GM19438 (cell line): Measurements from ENCODE around the gene CHD9NB.

Experiments used
- ATAC-seq: cut with Tn5 transposase; IDR thresholded peaks from one replicate; pipeline ENCODE4 v1.9.1; 2021; ENCODE audit warnings: low read depth; ENCODE audit not compliant: unreplicated experiment

CHD9NB gene

DNA sequence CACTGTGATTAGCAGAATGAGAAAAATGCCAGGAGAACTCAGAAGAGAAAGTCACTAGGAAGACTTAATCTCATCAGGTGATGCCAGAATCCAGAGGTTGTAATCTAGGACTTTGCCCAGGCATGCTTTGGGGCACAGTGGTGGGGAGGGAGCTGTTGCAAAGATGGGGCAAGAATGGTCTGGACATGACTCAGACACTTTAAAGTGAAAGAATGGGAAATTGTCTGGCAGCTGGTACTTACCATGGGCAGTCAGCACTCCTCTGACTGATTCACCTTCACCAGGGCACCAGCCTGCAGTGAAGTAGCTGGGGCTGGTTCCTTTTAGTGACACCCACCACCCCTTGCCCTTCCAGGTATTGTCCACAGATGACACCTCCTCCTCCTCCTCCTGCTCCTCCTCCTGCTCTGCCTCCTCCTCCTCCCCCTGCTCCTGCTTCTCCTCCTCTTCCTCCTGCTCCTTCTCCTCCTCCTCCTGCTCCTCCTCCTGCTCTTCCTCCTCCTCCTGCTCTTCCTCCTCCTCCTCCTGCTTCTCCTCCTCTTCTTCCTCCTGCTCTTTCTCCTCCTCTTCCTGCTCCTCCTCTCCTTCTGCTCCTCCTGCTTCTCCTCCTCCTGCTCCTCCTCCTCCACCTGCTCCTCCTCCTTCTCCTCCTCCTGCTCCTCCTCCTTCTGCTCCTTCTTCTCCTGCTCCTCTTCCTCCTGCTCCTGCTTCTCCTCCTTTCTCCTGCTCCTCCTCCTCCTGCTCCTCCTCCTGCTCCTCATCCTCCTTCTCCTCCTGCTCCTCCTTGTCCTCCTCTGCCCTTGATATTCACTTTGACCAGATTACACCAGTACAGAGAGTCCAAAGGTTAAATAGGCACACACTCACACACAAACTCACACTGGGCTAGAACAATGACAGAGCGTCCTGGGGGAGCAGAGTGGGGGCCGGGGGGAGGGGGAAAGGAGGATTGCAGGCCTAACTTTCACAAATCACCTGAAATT is at the start of gene CHD9NB:
Gene CHD9NB (minus strand): TSS at position 379 of the 983 bp plus-strand sequence. CDS start 8,739 bp downstream, outside the sequence.
- no peak for ATAC-seq

DNA sequence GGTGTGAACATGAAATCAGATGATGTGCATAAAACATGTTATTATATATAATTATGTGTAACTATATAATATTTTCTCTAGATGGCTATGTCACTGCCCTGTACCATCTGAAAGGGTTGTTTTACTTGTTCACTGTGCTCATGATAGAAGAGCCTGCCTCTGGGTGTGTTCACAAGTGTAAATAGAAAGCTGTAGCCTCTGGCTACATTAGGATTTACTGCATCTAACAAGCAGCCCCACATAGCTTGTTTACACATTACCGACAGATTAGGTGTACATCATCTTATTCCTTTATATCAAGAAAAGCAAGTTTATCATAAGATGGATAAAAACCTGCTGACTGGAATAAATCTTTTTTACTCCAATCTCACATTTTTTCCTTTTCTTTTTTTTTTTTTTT is 48.2 kb upstream of the CHD9NB start:
- no peak for ATAC-seq

DNA sequence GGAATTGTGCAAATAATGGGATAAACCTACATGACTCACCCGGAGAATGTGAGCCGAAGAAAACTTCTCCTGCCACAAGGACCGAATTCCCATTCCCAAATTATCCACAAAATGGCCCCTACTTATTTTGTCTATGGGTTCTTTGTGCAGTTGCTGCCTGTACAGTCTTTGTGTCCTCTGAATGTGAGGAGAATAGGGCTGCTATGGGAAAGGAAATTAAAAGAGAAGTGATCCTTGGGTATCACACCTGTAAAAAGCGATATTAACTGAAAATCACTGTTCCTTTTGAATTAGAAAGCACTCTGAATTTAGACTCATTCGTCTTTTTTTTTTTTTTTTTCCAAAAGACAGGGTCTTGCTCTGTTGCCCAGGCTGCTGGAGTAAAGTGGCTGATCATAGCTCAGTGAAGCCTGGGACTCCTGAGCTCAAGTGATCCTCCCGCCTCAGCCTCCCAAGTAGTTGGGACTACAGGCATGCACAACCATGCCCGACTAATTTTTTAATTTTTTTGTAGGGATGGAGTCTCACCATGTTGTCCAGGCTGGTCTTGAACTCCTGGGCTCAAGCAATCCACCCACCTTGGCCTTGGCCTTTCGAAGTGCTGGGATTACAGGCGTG is 47.5 kb upstream of the CHD9NB start:
- no peak for ATAC-seq

GRCh38 chr16:53099318-53100130 is 46.8 kb upstream of the CHD9NB start:
- peak; percentile 59 for ATAC-seq

DNA sequence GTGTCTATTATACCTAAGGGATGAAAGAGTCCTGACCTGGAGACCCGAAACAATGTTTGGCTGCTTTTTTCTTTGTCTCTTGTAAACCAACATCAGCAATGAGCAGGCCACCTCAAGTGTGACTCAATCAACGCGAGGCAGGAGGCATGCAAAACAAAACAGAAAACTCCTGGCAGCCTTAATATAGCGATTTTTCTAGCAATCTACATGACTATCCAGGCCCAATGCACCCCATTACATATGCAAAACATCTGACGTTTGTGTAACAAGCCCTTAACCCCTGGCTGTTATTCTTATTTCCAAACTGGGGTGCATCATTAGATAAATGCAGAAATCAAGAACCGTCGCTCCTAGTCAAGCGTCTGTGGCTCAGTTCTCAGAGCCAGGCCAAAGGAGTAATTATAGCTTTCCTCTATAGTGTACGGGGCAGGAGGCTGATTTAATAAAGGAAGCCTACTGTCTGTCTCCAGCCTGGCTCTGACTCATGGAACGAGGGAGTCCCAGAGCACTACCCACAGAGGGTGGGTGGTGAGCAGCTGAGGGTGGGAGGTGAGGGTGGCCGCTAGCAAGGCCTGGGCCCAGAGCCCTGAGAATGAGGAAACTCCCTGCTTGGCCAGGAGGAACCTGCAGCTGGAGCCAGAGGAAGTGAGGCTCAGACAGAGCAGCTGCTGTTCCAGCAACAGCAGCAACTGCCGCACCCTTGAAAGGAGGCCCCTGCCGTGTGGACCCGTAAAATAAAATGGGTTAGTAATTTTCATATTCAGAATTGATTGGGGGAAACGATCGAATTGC is 46.0 kb upstream of the CHD9NB start:
- ATAC-seq, result peak; percentile 53

- no peak for ATAC-seq
Measured at GRCh38 chr16:53097190-53097589, 44.5 kb upstream of the CHD9NB start.

DNA sequence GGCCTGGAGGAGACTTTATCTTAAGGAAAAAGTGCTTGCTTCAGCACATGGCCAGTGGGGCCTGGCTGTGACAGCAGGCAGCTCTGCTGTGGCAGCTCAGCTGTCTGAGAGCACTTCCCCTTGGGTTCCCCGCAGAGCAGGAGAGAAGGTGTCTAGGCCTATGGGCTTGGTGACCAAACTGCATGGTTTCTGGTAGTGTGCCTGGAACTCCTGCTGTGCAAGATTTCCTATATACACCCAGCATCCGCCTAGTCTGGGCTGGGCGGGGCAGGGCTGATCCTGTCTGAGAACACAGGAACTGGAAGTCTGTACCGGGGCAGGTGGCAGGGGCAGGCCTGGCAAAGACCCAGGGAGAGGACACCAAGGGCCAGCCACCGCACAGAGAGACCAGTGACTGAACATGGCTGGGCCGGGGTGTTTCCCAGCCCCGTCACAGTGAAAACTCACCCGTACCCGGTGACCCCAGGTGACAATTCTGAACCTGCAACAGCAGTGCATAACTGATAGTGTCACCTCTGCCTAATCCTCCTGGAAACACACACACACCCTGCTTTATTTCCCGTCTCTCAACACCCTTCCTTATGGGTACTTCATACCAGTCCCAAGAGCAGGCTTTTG is 41.4 kb upstream of the CHD9NB start:
- ATAC-seq, result peak; percentile 52

GRCh38 chr16:53093162-53093744 is 40.6 kb upstream of the CHD9NB start:
- ATAC-seq, result no peak

- no peak for ATAC-seq
Measured at GRCh38 chr16:53092284-53092683, 39.6 kb upstream of the CHD9NB start.

DNA sequence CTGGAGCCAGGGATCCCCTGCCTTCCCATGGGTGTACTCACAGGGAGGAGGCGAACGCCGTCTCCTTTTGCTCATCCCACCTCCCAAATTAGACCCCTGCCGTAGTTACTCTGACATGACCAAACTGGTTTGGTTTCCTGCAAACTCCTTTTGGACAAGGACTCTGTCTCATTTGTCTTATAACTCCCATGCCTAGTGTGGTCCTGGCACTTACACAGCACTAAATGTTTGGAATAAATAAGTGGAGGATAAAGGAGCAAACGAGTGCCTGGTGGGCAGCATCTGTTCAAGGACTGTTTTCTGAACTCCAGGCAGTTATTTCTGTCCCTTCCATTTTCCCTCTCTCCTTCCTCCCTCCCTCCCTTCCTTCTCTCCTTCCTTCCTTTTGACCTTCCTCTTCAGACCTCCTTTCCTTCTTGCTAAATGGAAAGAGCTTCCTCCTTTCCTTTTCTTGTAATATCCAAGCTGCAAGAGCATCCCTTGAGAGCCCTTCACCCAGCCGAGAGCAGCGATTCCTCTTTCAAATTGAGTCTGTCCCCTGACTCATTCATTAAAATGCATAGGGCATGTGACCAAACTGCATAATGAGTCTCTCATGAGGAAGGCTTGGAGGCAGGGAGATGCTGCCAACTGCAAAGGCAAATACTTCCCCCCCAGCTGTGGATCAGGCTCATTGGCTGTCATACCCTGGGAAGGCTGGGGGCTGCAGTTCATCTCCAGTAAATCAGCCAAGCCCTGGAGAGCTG is 38.9 kb upstream of the CHD9NB start:
- peak; percentile 35 for ATAC-seq

DNA sequence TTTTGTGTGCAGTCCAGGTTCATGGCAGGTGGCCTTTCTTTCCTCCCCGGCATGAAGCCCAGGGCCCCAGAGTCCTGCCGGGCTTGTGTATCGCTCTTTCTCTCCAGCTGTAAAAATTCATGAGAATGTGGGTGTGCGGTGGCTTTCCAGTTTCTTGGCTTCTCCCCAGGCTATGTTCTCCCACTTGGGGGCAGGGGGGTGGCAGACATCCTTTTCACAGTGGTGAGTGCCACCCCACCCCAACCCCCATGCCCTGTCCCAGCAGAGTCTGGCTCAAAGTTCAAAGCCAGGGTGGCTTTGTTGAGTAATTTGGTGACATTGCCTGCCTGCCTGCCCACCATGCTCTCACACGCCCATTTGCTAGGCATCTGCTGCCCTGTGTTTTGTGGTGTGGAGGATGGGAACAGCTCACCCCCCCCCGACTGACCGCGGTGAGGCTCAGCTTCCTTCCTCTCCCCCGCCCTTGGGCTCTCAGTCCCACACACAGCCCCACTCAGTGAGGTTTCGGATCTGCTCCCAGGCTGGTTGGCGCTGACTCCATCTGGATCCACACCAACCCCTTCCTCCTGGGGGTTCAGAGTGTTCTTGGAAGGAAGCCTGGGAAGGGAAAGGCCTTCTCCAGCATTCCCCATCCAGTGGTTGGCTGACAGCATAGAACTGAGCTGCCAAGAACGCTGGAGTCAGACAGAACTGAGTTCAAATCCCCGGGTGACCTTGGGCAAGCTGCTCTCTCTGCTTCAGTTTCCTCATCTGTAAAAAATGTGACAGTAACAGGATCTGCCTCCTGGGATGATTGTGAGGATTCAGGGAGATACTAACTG is 38.1 kb upstream of the CHD9NB start:
- ATAC-seq, result peak; percentile 56

- ATAC-seq, result no peak
Measured at GRCh38 chr16:53090286-53090590, 37.5 kb upstream of the CHD9NB start.

DNA sequence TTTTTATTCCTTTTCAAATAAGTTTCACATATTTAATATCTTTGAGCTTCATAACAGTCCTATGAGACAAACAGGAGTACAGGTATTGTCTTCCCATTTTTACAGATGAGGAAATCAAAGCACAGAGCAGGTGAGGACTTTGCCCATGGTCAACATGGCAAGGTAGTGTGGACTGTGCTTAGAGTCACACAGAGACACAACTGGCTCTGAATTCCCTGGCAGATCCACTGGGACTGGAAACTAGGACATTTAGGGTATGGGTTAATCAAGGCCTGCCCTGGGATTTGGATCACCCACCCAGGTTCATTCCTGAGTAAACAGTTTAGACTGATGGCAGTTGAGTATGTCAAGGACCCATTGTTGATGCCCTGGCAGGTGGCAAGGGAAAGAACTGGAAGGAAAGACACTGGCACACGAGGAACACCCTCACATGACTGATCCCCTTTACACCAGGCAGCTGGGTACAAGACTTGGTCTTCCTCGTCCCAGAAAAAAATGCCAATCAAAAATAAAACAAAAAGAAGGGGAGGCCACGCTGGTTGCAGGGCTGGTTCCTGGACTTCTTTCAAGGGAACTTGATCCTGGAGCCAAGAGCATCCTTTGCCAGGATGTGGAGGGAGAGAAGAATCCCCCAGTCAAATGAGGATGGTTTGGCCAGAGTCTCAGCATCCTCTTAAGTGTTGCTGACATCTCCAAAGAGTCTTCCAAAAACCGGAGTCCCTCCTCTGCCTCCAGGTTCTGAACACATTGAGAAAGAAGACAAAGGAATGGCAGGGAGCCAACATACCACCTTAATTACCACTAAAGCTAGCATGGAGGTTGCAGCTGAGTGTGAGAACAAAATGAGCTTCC is 37.0 kb upstream of the CHD9NB start:
- no peak for ATAC-seq

- ATAC-seq, result no peak
Measured at GRCh38 chr16:53087101-53087500, 34.4 kb upstream of the CHD9NB start.

GRCh38 chr16:53085931-53086421 is 33.3 kb upstream of the CHD9NB start:
- no peak for ATAC-seq

DNA sequence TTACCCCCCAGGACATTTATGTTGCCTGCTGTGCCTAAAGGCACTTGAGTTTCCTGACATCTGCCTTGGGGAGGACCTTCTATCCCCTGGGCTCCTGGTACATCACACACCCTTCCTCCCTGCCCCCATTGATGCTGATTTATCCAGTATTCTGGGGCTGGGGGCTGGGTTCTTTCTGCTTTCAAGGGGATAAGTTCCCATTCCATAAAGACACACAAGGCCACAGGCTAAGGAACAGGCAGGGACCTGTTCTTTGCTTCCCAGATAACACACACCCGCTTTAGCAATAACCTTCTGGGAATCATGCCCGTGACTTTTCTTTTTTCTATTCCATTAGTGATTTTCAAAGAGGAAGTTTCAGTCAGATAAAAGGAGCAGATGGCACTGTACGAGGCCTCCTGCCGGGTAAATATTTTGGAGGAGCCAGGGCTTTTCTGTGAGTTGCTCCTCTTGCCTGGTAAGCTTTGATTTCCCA is 32.7 kb upstream of the CHD9NB start:
- no peak for ATAC-seq
